ENCODE measurements around the gene ADCY10.

The ADCY10 gene

DNA sequence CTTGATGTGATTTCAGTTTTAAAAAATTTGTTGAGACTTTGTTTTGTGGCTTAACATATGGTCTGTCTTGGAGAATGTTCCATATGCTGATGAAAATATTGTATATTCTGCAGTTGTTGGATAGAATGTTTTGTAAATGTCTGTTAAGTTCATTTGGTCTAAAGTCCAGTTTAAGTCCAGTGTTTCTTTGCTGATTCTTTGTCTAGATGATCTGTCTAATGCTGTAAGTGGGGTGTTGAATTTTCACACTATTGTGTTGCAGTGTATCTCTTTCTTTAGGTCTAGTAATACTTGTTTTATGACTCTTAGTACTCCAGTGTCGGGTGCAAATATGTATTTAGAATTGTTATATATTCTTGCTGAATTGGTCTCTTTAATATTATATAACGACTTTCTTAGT lies 33.8 kb upstream of the ADCY10 start:
- Histone ChIP-seq H4K5ac (ENCODE audit: low read length) (no peak overlapping the region), H3K36me3 (ENCODE audit: control insufficient read depth, insufficient read depth, low read length) (peaks cover 2% of the 10 kb centered on the region), H3K27ac (ENCODE audit: low read depth, low read length) (no peak overlapping the region), H3K79me1 (ENCODE audit: low read length) (peaks cover 10% of the 10 kb centered on the region), H3K4me3 (ENCODE audit: low read length) (no peak overlapping the region), H3K4me2 (ENCODE audit: low read length) (no peak overlapping the region), H3K18ac (ENCODE audit: low read length) (no peak overlapping the region), H2BK15ac (replicated peaks; ENCODE audit: low read depth) (no peak overlapping the region), H3K27me3 (ENCODE audit: insufficient read depth, low read length, poor library complexity) (no peaks in the 10 kb centered on the region), H4K8ac (ENCODE audit: low read depth, low read length) (no peak overlapping the region), H3K56ac (ENCODE audit: low read length) (no peak overlapping the region), H2AK5ac (ENCODE audit: low read length) (no peak overlapping the region), H3K4ac (ENCODE audit: low read depth, low read length) (no peak overlapping the region), H3K9ac (ENCODE audit: low read length) (no peak overlapping the region), H3K79me2 (ENCODE audit: control insufficient read depth, insufficient read depth, low read length) (peaks cover 33% of the 10 kb centered on the region), H2BK5ac (ENCODE audit: low read length) (no peak overlapping the region), H2BK120ac (ENCODE audit: low read depth, low read length) (no peak overlapping the region), H3K4me1 (ENCODE audit: control insufficient read depth, low read depth, low read length) (no peaks in the 10 kb centered on the region), H3K23ac (ENCODE audit: low read length) (no peak overlapping the region)
- WGBS (ENCODE audit: extremely low coverage, insufficient coverage, low lambda C conversion rate), result no CpG with 5 or more reads among the region's 2 CpGs
- no peak for DNase-seq

DNA sequence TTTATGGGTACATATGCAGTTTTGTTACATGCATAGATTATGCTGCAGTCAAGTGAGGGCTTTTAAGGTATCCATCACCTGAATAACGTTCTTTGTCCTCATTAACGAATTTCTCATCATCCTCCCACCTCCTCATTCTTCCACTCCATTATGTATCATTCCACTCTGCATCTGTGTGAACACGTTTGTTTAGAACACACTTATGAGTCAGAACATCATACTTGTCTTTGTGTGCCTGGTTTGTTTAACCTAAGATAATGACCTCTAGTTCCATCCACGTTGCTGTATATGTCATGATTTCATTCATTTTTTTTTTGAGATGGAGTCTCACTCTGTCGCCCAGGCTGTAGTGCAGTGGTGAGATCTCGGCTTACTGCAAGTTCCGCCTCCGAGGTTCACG lies 29.6 kb upstream of the ADCY10 start:
- Histone ChIP-seq H3K4ac (ENCODE audit: low read depth, low read length) (no peak overlapping the region), H3K18ac (ENCODE audit: low read length) (no peak overlapping the region), H3K4me2 (ENCODE audit: low read length) (no peak overlapping the region), H3K9ac (ENCODE audit: low read length) (no peak overlapping the region), H3K36me3 (ENCODE audit: control insufficient read depth, insufficient read depth, low read length) (no peaks in the 10 kb centered on the region), H3K4me3 (ENCODE audit: low read length) (no peak overlapping the region), H2AK5ac (ENCODE audit: low read length) (no peak overlapping the region), H3K23ac (ENCODE audit: low read length) (no peak overlapping the region), H4K8ac (ENCODE audit: low read depth, low read length) (no peak overlapping the region), H3K27me3 (ENCODE audit: insufficient read depth, low read length, poor library complexity) (no peaks in the 10 kb centered on the region), H4K5ac (ENCODE audit: low read length) (no peak overlapping the region), H3K79me2 (ENCODE audit: control insufficient read depth, insufficient read depth, low read length) (peaks cover 48% of the 10 kb centered on the region), H2BK15ac (replicated peaks; ENCODE audit: low read depth) (no peak overlapping the region), H3K4me1 (ENCODE audit: control insufficient read depth, low read depth, low read length) (no peaks in the 10 kb centered on the region), H3K79me1 (ENCODE audit: low read length) (peaks cover 5% of the 10 kb centered on the region), H2BK5ac (ENCODE audit: low read length) (no peak overlapping the region), H3K27ac (ENCODE audit: low read depth, low read length) (no peak overlapping the region), H3K56ac (ENCODE audit: low read length) (no peak overlapping the region), H2BK120ac (ENCODE audit: low read depth, low read length) (no peak overlapping the region)
- no peak for DNase-seq
- WGBS (ENCODE audit: extremely low coverage, insufficient coverage, low lambda C conversion rate), result no CpG with 5 or more reads among the region's 9 CpGs

GRCh38 chr1:167940264-167940663 lies 26.3 kb upstream of the ADCY10 start:
- Histone ChIP-seq H2BK5ac (ENCODE audit: low read length) (no peak overlapping the region), H3K4me3 (ENCODE audit: low read length) (no peak overlapping the region), H2BK120ac (ENCODE audit: low read depth, low read length) (no peak overlapping the region), H3K4ac (ENCODE audit: low read depth, low read length) (no peak overlapping the region), H3K18ac (ENCODE audit: low read length) (no peak overlapping the region), H3K27me3 (ENCODE audit: insufficient read depth, low read length, poor library complexity) (no peaks in the 10 kb centered on the region), H4K8ac (ENCODE audit: low read depth, low read length) (no peak overlapping the region), H2BK15ac (replicated peaks; ENCODE audit: low read depth) (no peak overlapping the region), H3K56ac (ENCODE audit: low read length) (no peak overlapping the region), H3K23ac (ENCODE audit: low read length) (no peak overlapping the region), H3K79me1 (ENCODE audit: low read length) (peaks cover 3% of the 10 kb centered on the region), H3K9ac (ENCODE audit: low read length) (no peak overlapping the region), H3K4me1 (ENCODE audit: control insufficient read depth, low read depth, low read length) (no peaks in the 10 kb centered on the region), H4K5ac (ENCODE audit: low read length) (no peak overlapping the region), H3K4me2 (ENCODE audit: low read length) (no peak overlapping the region), H3K36me3 (ENCODE audit: control insufficient read depth, insufficient read depth, low read length) (no peaks in the 10 kb centered on the region), H3K79me2 (ENCODE audit: control insufficient read depth, insufficient read depth, low read length) (peaks cover 40% of the 10 kb centered on the region), H2AK5ac (ENCODE audit: low read length) (no peak overlapping the region), H3K27ac (ENCODE audit: low read depth, low read length) (no peak overlapping the region)
- no peak for DNase-seq
- WGBS (ENCODE audit: extremely low coverage, insufficient coverage, low lambda C conversion rate), result no CpG with 5 or more reads among the region's 2 CpGs

GRCh38 chr1:167938080-167938636 lies 24.2 kb upstream of the ADCY10 start:
- Histone ChIP-seq H4K5ac (ENCODE audit: low read length) (no peak overlapping the region), H3K4me2 (ENCODE audit: low read length) (peak overlapping the region; percentile 51), H2BK120ac (ENCODE audit: low read depth, low read length) (no peak overlapping the region), H3K56ac (ENCODE audit: low read length) (peak overlapping the region; percentile 73), H3K79me1 (ENCODE audit: low read length) (no peaks in the 10 kb centered on the region), H4K8ac (ENCODE audit: low read depth, low read length) (no peak overlapping the region), H3K9ac (ENCODE audit: low read length) (peak overlapping the region; percentile 63), H3K4me3 (ENCODE audit: low read length) (no peak overlapping the region), H3K79me2 (ENCODE audit: control insufficient read depth, insufficient read depth, low read length) (peaks cover 34% of the 10 kb centered on the region), H3K36me3 (ENCODE audit: control insufficient read depth, insufficient read depth, low read length) (no peaks in the 10 kb centered on the region), H3K4ac (ENCODE audit: low read depth, low read length) (no peak overlapping the region), H2BK15ac (replicated peaks; ENCODE audit: low read depth) (no peak overlapping the region), H3K18ac (ENCODE audit: low read length) (no peak overlapping the region), H2BK5ac (ENCODE audit: low read length) (no peak overlapping the region), H2AK5ac (ENCODE audit: low read length) (no peak overlapping the region), H3K27ac (ENCODE audit: low read depth, low read length) (no peak overlapping the region), H3K23ac (ENCODE audit: low read length) (no peak overlapping the region), H3K27me3 (ENCODE audit: insufficient read depth, low read length, poor library complexity) (no peaks in the 10 kb centered on the region), H3K4me1 (ENCODE audit: control insufficient read depth, low read depth, low read length) (no peaks in the 10 kb centered on the region)
- no peak for DNase-seq
- WGBS (ENCODE audit: extremely low coverage, insufficient coverage, low lambda C conversion rate), result 100% methylated on average over 1 of the region's 5 CpGs

DNA sequence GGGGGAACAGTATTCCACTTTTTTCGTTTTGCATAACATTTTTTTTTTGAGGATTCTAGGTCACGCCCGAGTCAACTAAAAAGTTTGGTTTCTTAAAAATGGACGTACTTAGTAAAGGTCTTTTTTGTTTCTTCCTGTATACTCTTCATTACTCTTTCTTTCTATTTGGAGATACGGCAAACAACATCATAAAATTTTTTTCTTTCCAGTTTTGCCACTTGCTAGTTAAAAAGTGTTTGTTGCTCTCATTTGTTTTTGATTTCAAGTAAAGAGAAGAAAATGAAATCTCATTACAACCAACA lies 23.7 kb upstream of the ADCY10 start:
- Histone ChIP-seq H3K56ac (ENCODE audit: low read length) (peak overlapping the region; percentile 81), H3K23ac (ENCODE audit: low read length) (no peak overlapping the region), H3K27ac (ENCODE audit: low read depth, low read length) (no peak overlapping the region), H3K4me3 (ENCODE audit: low read length) (peak overlapping the region; percentile 50), H3K18ac (ENCODE audit: low read length) (no peak overlapping the region), H3K4me1 (ENCODE audit: control insufficient read depth, low read depth, low read length) (no peaks in the 10 kb centered on the region), H2BK15ac (replicated peaks; ENCODE audit: low read depth) (no peak overlapping the region), H3K4me2 (ENCODE audit: low read length) (peak overlapping the region; percentile 30), H3K9ac (ENCODE audit: low read length) (peak overlapping the region; percentile 74), H2BK120ac (ENCODE audit: low read depth, low read length) (no peak overlapping the region), H3K27me3 (ENCODE audit: insufficient read depth, low read length, poor library complexity) (no peaks in the 10 kb centered on the region), H3K79me2 (ENCODE audit: control insufficient read depth, insufficient read depth, low read length) (peaks cover 36% of the 10 kb centered on the region), H3K79me1 (ENCODE audit: low read length) (no peaks in the 10 kb centered on the region), H2BK5ac (ENCODE audit: low read length) (no peak overlapping the region), H4K5ac (ENCODE audit: low read length) (no peak overlapping the region), H4K8ac (ENCODE audit: low read depth, low read length) (no peak overlapping the region), H3K36me3 (ENCODE audit: control insufficient read depth, insufficient read depth, low read length) (no peaks in the 10 kb centered on the region), H3K4ac (ENCODE audit: low read depth, low read length) (no peak overlapping the region), H2AK5ac (ENCODE audit: low read length) (no peak overlapping the region)
- no CpG with 5 or more reads among the region's 5 CpGs for WGBS (ENCODE audit: extremely low coverage, insufficient coverage, low lambda C conversion rate)
- no peak for DNase-seq
